Erythroblast (primary cell): ENCODE data around the gene PLEKHG2.

Source experiments
- GATA1 ChIP-seq: IDR thresholded peaks from 2 replicates; pipeline ENCODE4 v1.6.1; 2011; ENCODE audit warnings: low read depth, mild to moderate bottlenecking, control low read depth, low read length, moderate library complexity
- POLR2A ChIP-seq: IDR thresholded peaks from 2 replicates; pipeline ENCODE4 v1.6.1; 2011; ENCODE audit warnings: mild to moderate bottlenecking, low read length

DNA sequence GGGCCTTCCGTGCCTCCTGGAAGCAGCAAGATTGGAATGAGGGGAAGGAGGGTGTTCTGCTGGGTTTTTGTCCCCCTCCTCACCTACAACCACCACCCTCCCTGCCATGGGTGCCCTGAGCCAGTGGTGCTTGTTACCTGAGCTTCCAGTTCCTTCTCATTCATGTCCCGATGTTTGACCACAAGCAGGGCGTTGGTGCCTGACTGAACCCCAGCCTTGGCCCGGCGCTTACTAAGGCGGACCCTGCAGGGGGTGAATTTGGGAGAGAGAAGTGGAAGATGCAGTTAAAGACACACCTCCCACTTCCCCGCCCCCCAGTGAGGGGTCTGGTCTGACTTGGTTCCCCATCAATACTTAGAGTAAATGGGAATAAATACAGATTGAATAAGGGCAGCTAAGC, 25.9 kb upstream of the PLEKHG2 start:
- TF ChIP-seq POLR2A (no peak), GATA1 (no peak)
